ENCODE results near the gene TLR8.
"Not testable (repeated sequence)": the region's sequence is repeated elsewhere in the genome, so short reads cannot be mapped to it uniquely, and the experiment has no call there.

TLR8 gene

GRCh38 chrX:12912791-12913482 lies 6.5 kb downstream of the TLR8 start:
- no peaks in the 10 kb centered on the region for H3K36me3 Mint-ChIP-seq (ENCODE audit: low read depth)
- DNase-seq (ENCODE audit: low spot score): no peak
- H3K27me3 Mint-ChIP-seq (ENCODE audit: low read depth): no peaks in the 10 kb centered on the region
- no peaks in the 10 kb centered on the region for H3K9me3 Mint-ChIP-seq
- no peak overlapping the region for H3K4me3 Mint-ChIP-seq
- peaks cover 10% of the 10 kb centered on the region for H3K4me1 Mint-ChIP-seq (ENCODE audit: low read depth)
- no peak overlapping the region for H3K27ac Mint-ChIP-seq

- no peak overlapping the region for H3K4me3 Mint-ChIP-seq
- H3K27me3 Mint-ChIP-seq (ENCODE audit: low read depth): no peaks in the 10 kb centered on the region
- no peak for DNase-seq (ENCODE audit: low spot score)
- H3K9me3 Mint-ChIP-seq: no peaks in the 10 kb centered on the region
- H3K27ac Mint-ChIP-seq: no peak overlapping the region
- H3K4me1 Mint-ChIP-seq (ENCODE audit: low read depth): peaks cover 2% of the 10 kb centered on the region
- H3K36me3 Mint-ChIP-seq (ENCODE audit: low read depth): no peaks in the 10 kb centered on the region
Measured at GRCh38 chrX:12917753-12918152, 11.3 kb downstream of the TLR8 start.

GRCh38 chrX:12919051-12919450 lies 12.6 kb downstream of the TLR8 start:
- Mint-ChIP-seq H3K36me3 (ENCODE audit: low read depth) (no peaks in the 10 kb centered on the region), H3K9me3 (no peaks in the 10 kb centered on the region), H3K27me3 (ENCODE audit: low read depth) (peaks cover 2% of the 10 kb centered on the region), H3K4me1 (ENCODE audit: low read depth) (no peaks in the 10 kb centered on the region), H3K27ac (no peak overlapping the region), H3K4me3 (no peak overlapping the region)
- DNase-seq (ENCODE audit: low spot score): no peak

- Mint-ChIP-seq H3K27ac (no peak overlapping the region), H3K9me3 (no peaks in the 10 kb centered on the region)
Measured at GRCh38 chrX:12919620-12920019, 13.2 kb downstream of the TLR8 start.

GRCh38 chrX:12920990-12921389 lies 14.6 kb downstream of the TLR8 start:
- Mint-ChIP-seq H3K36me3 (ENCODE audit: low read depth) (no peaks in the 10 kb centered on the region), H3K9me3 (no peaks in the 10 kb centered on the region), H3K27ac (no peak overlapping the region), H3K27me3 (ENCODE audit: low read depth) (peaks cover 2% of the 10 kb centered on the region), H3K4me1 (ENCODE audit: low read depth) (no peaks in the 10 kb centered on the region), H3K4me3 (no peak overlapping the region)
- DNase-seq (ENCODE audit: low spot score): no peak

More at GRCh38 chrX:12919620-12920019, 13.2 kb downstream of the TLR8 start:
- H3K4me1 Mint-ChIP-seq (ENCODE audit: low read depth): no peaks in the 10 kb centered on the region
- DNase-seq (ENCODE audit: low spot score): no peak
- no peak overlapping the region for H3K4me3 Mint-ChIP-seq
- no peaks in the 10 kb centered on the region for H3K36me3 Mint-ChIP-seq (ENCODE audit: low read depth)
- H3K27me3 Mint-ChIP-seq (ENCODE audit: low read depth): peaks cover 2% of the 10 kb centered on the region

GRCh38 chrX:12921886-12922598 lies 15.6 kb downstream of the TLR8 start:
- DNase-seq (ENCODE audit: low spot score): no peak
- Mint-ChIP-seq H3K27ac (no peak overlapping the region), H3K27me3 (ENCODE audit: low read depth) (peaks cover 2% of the 10 kb centered on the region), H3K4me1 (ENCODE audit: low read depth) (no peaks in the 10 kb centered on the region), H3K36me3 (ENCODE audit: low read depth) (no peaks in the 10 kb centered on the region), H3K9me3 (no peaks in the 10 kb centered on the region), H3K4me3 (no peak overlapping the region)

- DNase-seq (ENCODE audit: low spot score): no peak
- Mint-ChIP-seq H3K27me3 (ENCODE audit: low read depth) (peaks cover 2% of the 10 kb centered on the region), H3K4me3 (no peak overlapping the region)
Measured at GRCh38 chrX:12922599-12922919, 16.1 kb downstream of the TLR8 start.

GRCh38 chrX:12929701-12930100 lies 23.3 kb downstream of the TLR8 start:
- Mint-ChIP-seq H3K9me3 (no peaks in the 10 kb centered on the region), H3K4me1 (ENCODE audit: low read depth) (peaks cover 6% of the 10 kb centered on the region)

More at GRCh38 chrX:12922599-12922919, 16.1 kb downstream of the TLR8 start:
- H3K27ac Mint-ChIP-seq: no peak overlapping the region
- no peaks in the 10 kb centered on the region for H3K36me3 Mint-ChIP-seq (ENCODE audit: low read depth)
- H3K9me3 Mint-ChIP-seq: no peaks in the 10 kb centered on the region
- H3K4me1 Mint-ChIP-seq (ENCODE audit: low read depth): no peaks in the 10 kb centered on the region

GRCh38 chrX:12930150-12930549 lies 23.7 kb downstream of the TLR8 start:
- no peak for DNase-seq (ENCODE audit: low spot score)
- Mint-ChIP-seq H3K36me3 (ENCODE audit: low read depth) (no peaks in the 10 kb centered on the region), H3K9me3 (no peaks in the 10 kb centered on the region), H3K4me3 (no peak overlapping the region), H3K27me3 (ENCODE audit: low read depth) (no peaks in the 10 kb centered on the region), H3K27ac (no peak overlapping the region), H3K4me1 (ENCODE audit: low read depth) (peaks cover 6% of the 10 kb centered on the region)

More at GRCh38 chrX:12929701-12930100, 23.3 kb downstream of the TLR8 start:
- DNase-seq (ENCODE audit: low spot score): no peak
- no peak overlapping the region for H3K4me3 Mint-ChIP-seq
- no peaks in the 10 kb centered on the region for H3K36me3 Mint-ChIP-seq (ENCODE audit: low read depth)
- H3K27me3 Mint-ChIP-seq (ENCODE audit: low read depth): no peaks in the 10 kb centered on the region
- no peak overlapping the region for H3K27ac Mint-ChIP-seq

- no peak for DNase-seq (ENCODE audit: low spot score)
- H3K27ac Mint-ChIP-seq: no peak overlapping the region
- H3K36me3 Mint-ChIP-seq (ENCODE audit: low read depth): no peaks in the 10 kb centered on the region
- H3K4me1 Mint-ChIP-seq (ENCODE audit: low read depth): peaks cover 6% of the 10 kb centered on the region
- no peaks in the 10 kb centered on the region for H3K9me3 Mint-ChIP-seq
- H3K4me3 Mint-ChIP-seq: no peak overlapping the region
- H3K27me3 Mint-ChIP-seq (ENCODE audit: low read depth): no peaks in the 10 kb centered on the region
Measured at GRCh38 chrX:12932244-12932643, 25.8 kb downstream of the TLR8 start.

GRCh38 chrX:12934850-12935249 lies 28.4 kb downstream of the TLR8 start:
- Mint-ChIP-seq H3K27me3 (ENCODE audit: low read depth) (no peaks in the 10 kb centered on the region), H3K27ac (no peak overlapping the region), H3K4me3 (no peak overlapping the region), H3K4me1 (ENCODE audit: low read depth) (peaks cover 6% of the 10 kb centered on the region), H3K9me3 (no peaks in the 10 kb centered on the region), H3K36me3 (ENCODE audit: low read depth) (no peaks in the 10 kb centered on the region)
- DNase-seq (ENCODE audit: low spot score): no peak

- Mint-ChIP-seq H3K4me1 (ENCODE audit: low read depth) (peaks cover 6% of the 10 kb centered on the region), H3K27me3 (ENCODE audit: low read depth) (no peaks in the 10 kb centered on the region), H3K36me3 (ENCODE audit: low read depth) (no peaks in the 10 kb centered on the region), H3K4me3 (no peak overlapping the region), H3K9me3 (no peaks in the 10 kb centered on the region), H3K27ac (no peak overlapping the region)
- no peak for DNase-seq (ENCODE audit: low spot score)
Measured at GRCh38 chrX:12936947-12937346, 30.5 kb downstream of the TLR8 start.

- not testable (repeated sequence) for H3K36me3 Mint-ChIP-seq (ENCODE audit: low read depth); H3K4me1 Mint-ChIP-seq (ENCODE audit: low read depth); DNase-seq (ENCODE audit: low spot score); H3K27ac Mint-ChIP-seq; H3K4me3 Mint-ChIP-seq; H3K9me3 Mint-ChIP-seq; H3K27me3 Mint-ChIP-seq (ENCODE audit: low read depth)
Measured at GRCh38 chrX:12940471-12940870, 34.1 kb downstream of the TLR8 start.

GRCh38 chrX:12943592-12943991 lies 37.2 kb downstream of the TLR8 start:
- not testable (repeated sequence) for H3K27ac Mint-ChIP-seq; H3K36me3 Mint-ChIP-seq (ENCODE audit: low read depth); H3K27me3 Mint-ChIP-seq (ENCODE audit: low read depth); H3K4me3 Mint-ChIP-seq; DNase-seq (ENCODE audit: low spot score); H3K9me3 Mint-ChIP-seq
- peaks cover 19% of the 10 kb centered on the region for H3K4me1 Mint-ChIP-seq (ENCODE audit: low read depth)

GRCh38 chrX:12944452-12944851 lies 38.0 kb downstream of the TLR8 start:
- H3K4me1 Mint-ChIP-seq (ENCODE audit: low read depth): peaks cover 25% of the 10 kb centered on the region
- H3K9me3 Mint-ChIP-seq; H3K4me3 Mint-ChIP-seq; H3K27me3 Mint-ChIP-seq (ENCODE audit: low read depth); DNase-seq (ENCODE audit: low spot score); H3K36me3 Mint-ChIP-seq (ENCODE audit: low read depth); H3K27ac Mint-ChIP-seq: not testable (repeated sequence)
